Adrenal gland (tissue), 12 donors: ENCODE measurements around the gene STIM1. TPM values are rescaled to one million over a fixed set of nuclear protein-coding genes. Genes with fewer than 3 reads are reported as not detected.

Experiments
- DNase-seq, 7 donors: peaks; one replicate each; pipeline ENCODE4 v3.0.0-alpha.2; 2019 to 2020
- H3K27ac ChIP-seq, 5 donors: fragments of 200-600 bp; sonication (generic) in 4 of 5; 1 replicate in 3 of 5; 2 replicates in 2 of 5; pipeline versions ENCODE4 v1.5.1 to v1.8.0; 2016 to 2020; ENCODE audit warnings: mild to moderate bottlenecking in 1 of 5
- H3K27me3 ChIP-seq: fragments of 200-600 bp; 2 replicates; pipeline ENCODE4 v1.8.0; 2021
- H3K36me3 ChIP-seq, 2 donors: fragments of 200-600 bp; replicated peaks in 1 of 2; 1 replicate in 1 of 2; 2 replicates in 1 of 2; pipeline versions ENCODE4 v1.5.1 to v1.8.0; 2018 to 2022
- H3K4me1 ChIP-seq, 2 donors: fragments of 200-600 bp; replicated peaks in 1 of 2; 1 replicate in 1 of 2; 2 replicates in 1 of 2; pipeline versions ENCODE4 v1.5.1 to v1.8.0; 2018 to 2021
- H3K4me3 ChIP-seq, 4 donors: fragments of 200-600 bp; sonication (generic) in 3 of 4; one replicate each; pipeline ENCODE4 v1.5.1; 2016 to 2018
- H3K9me3 ChIP-seq, 3 donors: fragments of 200-600 bp; sonication (generic) in 1 of 3; replicated peaks in 1 of 3; 1 replicate in 2 of 3; 2 replicates in 1 of 3; pipeline versions ENCODE4 v1.5.1 to v1.8.0; 2016 to 2021
- POLR2A ChIP-seq, 2 donors: fragments of 450-650 bp; IDR thresholded peaks; one replicate each; pipeline ENCODE4 v1.6.1; 2017; ENCODE audit warnings: antibody characterized with exemption in 2 of 2, mild to moderate bottlenecking in 2 of 2, moderate library complexity in 1 of 2
- WGBS, 4 donors: extraction: QIAGEN DNeasy Blood & Tissue Kit in 2 of 4; methylation state at CpG; one replicate each; pipeline versions ENCODE4 v1.1.5 to v1.1.7; 2013 to 2017; 5-methylcytosine and 5-hydroxymethylcytosine counted together
- intact Hi-C, 2 donors: fragments of 100-400 bp; cut with DNase I; formaldehyde crosslinking; loops; one replicate each; pipeline versions ENCODE4 v1.14.1 to v1.15.0; 2022 to 2023
- polyA plus RNA-seq, 3 donors: library from polyadenylated mRNA; stranded (reverse); fragments of 200-250 nt in 2 of 3; fragments of 350-450 nt in 1 of 3; fragmentation: Illumina TruSeq in 1 of 3; extraction: RNeasy Lipid Tissue Mini Kit (QIAGEN cat#74804) in 1 of 3; gene quantifications; one replicate each; pipeline ENCODE4 v1.2.3, GENCODE V29; 2013 to 2014
- total RNA-seq, 9 donors: library from RNA; depleted of rRNA in 4 of 9; stranded (reverse); fragments of >200 nt in 4 of 9; fragments of 120-200 nt in 1 of 9; fragmentation: NEBNext Ultra II Directional in 1 of 9; extraction: Animal tissue kit (Norgen Biotek cat#: 25700) in 1 of 9; gene quantifications; one replicate each; pipeline versions ENCODE4 v1.1.0 to v1.2.4, GENCODE V29; 2013 to 2023
- TF ChIP-seq, protein P1 (sequence below), 6 experiments: fragments of 450-650 bp in 4 of 6; fragments of 200-600 bp in 2 of 6; sonication (generic) in 1 of 6; IDR thresholded peaks; 1 replicate in 5 of 6; 2 replicates in 1 of 6; pipeline versions ENCODE4 v1.5.1 to v1.8.0; 2016 to 2021; ENCODE audit warnings: antibody characterized with exemption in 6 of 6, mild to moderate bottlenecking in 2 of 6, moderate library complexity in 1 of 6
- donor health status: healthy with polysubstance abuse.
- donor health status: Bipolar disorder and iron deficiency.
- donor health status: DM: yes; HTN: yes; CAD: no.
- donor health status: DM: no; HTN: no; CAD: no.
- donor health status: DM: no; HTN: no; CAD: no.
- donor health status: DM: yes; HTN: yes; CAD: no.

Gene STIM1
- total and polyA plus RNA-seq, 12 donors = 7.8 to 44.1 (median 32.5) TPM

DNA sequence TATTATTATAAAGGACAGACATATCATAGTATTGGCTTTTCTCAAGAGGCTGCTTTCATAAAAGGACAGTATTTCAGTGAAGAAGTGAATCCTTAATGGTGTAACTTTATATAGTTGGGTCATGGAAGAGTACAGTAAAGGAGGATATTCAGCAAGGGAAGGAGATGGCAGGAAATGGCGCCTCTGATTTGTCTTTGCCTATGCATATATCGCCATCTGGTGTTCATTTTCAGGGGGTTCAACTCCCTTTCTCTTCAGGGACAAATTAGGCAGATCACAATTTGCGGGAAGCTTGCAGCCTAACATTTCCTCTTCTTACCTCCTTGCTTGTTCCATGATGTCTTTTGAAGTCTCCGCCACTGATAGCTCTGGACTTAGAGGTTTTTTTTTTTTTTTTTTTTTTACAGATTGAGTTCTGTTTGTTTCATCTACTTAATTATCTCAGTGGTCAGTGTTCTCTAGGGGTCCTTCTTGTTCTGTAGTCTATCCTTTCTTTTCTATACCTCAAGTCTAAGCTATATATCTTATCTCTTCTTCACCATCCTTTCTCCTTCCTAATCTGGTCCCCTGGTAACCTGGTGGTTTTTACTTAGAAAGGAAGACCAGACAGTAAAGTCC, 217.3 kb downstream of the STIM1 start:
- H3K27ac ChIP-seq = no peak overlapping the region
- TF ChIP-seq, protein P1, sequence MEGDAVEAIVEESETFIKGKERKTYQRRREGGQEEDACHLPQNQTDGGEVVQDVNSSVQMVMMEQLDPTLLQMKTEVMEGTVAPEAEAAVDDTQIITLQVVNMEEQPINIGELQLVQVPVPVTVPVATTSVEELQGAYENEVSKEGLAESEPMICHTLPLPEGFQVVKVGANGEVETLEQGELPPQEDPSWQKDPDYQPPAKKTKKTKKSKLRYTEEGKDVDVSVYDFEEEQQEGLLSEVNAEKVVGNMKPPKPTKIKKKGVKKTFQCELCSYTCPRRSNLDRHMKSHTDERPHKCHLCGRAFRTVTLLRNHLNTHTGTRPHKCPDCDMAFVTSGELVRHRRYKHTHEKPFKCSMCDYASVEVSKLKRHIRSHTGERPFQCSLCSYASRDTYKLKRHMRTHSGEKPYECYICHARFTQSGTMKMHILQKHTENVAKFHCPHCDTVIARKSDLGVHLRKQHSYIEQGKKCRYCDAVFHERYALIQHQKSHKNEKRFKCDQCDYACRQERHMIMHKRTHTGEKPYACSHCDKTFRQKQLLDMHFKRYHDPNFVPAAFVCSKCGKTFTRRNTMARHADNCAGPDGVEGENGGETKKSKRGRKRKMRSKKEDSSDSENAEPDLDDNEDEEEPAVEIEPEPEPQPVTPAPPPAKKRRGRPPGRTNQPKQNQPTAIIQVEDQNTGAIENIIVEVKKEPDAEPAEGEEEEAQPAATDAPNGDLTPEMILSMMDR (IDR thresholded peaks at IDR 0.05) = peak; percentile 65 to 97 (median 94)
- no peak for TF ChIP-seq POLR2A (IDR thresholded peaks at IDR 0.05)
- peak; percentile 60 to 85 (median 65) for DNase-seq

DNA sequence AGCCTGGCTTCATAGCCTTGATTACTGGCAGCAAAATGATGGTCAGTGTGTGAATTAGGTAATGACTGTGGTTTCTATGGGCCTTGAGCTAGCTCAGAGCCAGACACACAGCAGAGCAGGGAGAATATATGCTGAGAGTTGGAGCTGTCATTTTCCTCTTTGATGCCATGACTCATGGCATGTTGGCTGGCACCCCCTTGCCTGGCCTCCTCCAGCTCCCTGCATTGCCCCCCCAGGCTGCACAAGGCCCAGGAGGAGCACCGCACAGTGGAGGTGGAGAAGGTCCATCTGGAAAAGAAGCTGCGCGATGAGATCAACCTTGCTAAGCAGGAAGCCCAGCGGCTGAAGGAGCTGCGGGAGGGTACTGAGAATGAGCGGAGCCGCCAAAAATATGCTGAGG, 218.8 kb downstream of the STIM1 start:
- TF ChIP-seq, protein P1 (IDR thresholded peaks at IDR 0.05) = no peak
- TF ChIP-seq POLR2A (IDR thresholded peaks at IDR 0.05) = no peak
- Histone ChIP-seq H3K27ac (no peak overlapping the region), H3K9me3 (no peaks in the 10 kb centered on the region), H3K36me3 (no peaks in the 10 kb centered on the region), H3K27me3 (no peaks in the 10 kb centered on the region), H3K4me3 (no peak overlapping the region), H3K4me1 (no peaks in the 10 kb centered on the region)
- intact Hi-C loops = loop anchor here (5.0 kb wide), 2 partner anchors 217 to 222 kb away; partner anchors contain the start of gene STIM1 (in 1 of the 2)
- no peak for DNase-seq
- WGBS, 4 donors = 94 to 99% (median 96%) methylated on average over 7 of the region's 7 CpGs

More for the DNA sequence above, 217.3 kb downstream of the STIM1 start:
- H3K36me3 ChIP-seq = no peaks in the 10 kb centered on the region
- intact Hi-C loops = loop anchor here (5.0 kb wide), 2 partner anchors 215 to 220 kb away; partner anchors contain the start of gene STIM1 (in 1 of the 2)
- no peaks in the 10 kb centered on the region for H3K4me1 ChIP-seq
- no peaks in the 10 kb centered on the region for H3K27me3 ChIP-seq
- WGBS, 4 donors = 5 to 8% (median 7%) methylated on average over 4 of the region's 4 CpGs
- H3K9me3 ChIP-seq = no peaks in the 10 kb centered on the region
- H3K4me3 ChIP-seq = no peak overlapping the region

DNA sequence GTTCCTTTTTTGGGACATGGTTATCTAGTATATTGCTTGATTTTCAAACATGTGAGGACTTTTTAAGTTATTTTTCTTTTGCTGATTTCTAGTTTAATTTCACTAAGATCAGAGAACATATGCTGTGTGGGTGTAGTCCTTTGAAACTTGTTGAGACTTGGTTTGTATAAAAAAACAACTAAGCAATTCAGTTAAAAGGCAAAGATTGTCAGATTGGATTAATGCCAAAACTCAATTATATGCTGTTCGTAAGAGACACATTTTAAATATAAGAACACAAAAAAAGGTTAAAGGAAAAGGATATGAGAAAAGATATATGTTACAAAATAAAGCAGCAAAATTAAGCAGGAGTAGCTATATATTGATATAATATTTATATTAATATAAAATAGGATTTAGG, 221.3 kb downstream of the STIM1 start:
- H3K4me3 ChIP-seq = no peak overlapping the region
- intact Hi-C loops = no loop called here
- no peaks in the 10 kb centered on the region for H3K9me3 ChIP-seq
- no peak overlapping the region for H3K27ac ChIP-seq
- TF ChIP-seq, protein P1 (IDR thresholded peaks at IDR 0.05) = no peak
- TF ChIP-seq POLR2A (IDR thresholded peaks at IDR 0.05) = no peak
- no peaks in the 10 kb centered on the region for H3K36me3 ChIP-seq
- 81 to 90% (median 87%) methylated on average over 1 of the region's 1 CpG for WGBS, 4 donors
- no peak for DNase-seq
- H3K27me3 ChIP-seq = no peaks in the 10 kb centered on the region
- no peaks in the 10 kb centered on the region for H3K4me1 ChIP-seq

DNA sequence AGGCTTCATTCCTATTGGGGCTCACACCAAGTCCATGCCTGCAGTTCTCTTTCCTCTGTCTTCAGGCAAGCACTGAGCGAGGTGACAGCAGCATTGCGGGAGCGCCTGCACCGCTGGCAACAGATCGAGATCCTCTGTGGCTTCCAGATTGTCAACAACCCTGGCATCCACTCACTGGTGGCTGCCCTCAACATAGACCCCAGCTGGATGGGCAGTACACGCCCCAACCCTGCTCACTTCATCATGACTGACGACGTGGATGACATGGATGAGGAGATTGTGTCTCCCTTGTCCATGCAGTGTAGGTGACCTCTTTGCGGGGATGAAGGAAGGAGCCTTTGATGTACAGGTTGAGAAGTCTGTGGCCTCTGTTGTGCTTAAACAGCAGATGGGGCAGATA, 227.7 kb downstream of the STIM1 start:
- no peak overlapping the region for H3K4me3 ChIP-seq
- TF ChIP-seq, protein P1 (IDR thresholded peaks at IDR 0.05) = no peak
- TF ChIP-seq POLR2A (IDR thresholded peaks at IDR 0.05) = no peak
- WGBS, 4 donors = 85 to 99% (median 86%) methylated on average over 7 to 9 of the region's 9 CpGs; no CpG with 5 or more reads in 1 of the 4 donors
- DNase-seq = no peak
- H3K9me3 ChIP-seq = no peaks in the 10 kb centered on the region
- H3K4me1 ChIP-seq = no peaks in the 10 kb centered on the region
- H3K27ac ChIP-seq = no peak overlapping the region
- H3K36me3 ChIP-seq = peaks cover 0 to 18% of the 10 kb centered on the region in 2 donors
- intact Hi-C loops = no loop called here
- no peaks in the 10 kb centered on the region for H3K27me3 ChIP-seq
